ENCODE results near the gene SPX.

SPX gene

GRCh38 chr12:21518451-21518850 lies 7.6 kb upstream of the SPX start:
- no peak overlapping the region for H3K4me3 ChIP-seq (ENCODE audit: low read length)
- TF ChIP-seq ZNF274 (IDR thresholded peaks at IDR 0.05; ENCODE audit: low read depth, low read length): no peak

- H3K4me3 ChIP-seq (ENCODE audit: low read length): no peak overlapping the region
- TF ChIP-seq ZNF274 (IDR thresholded peaks at IDR 0.05; ENCODE audit: low read depth, low read length): no peak
Observed at GRCh38 chr12:21521541-21521940, 4.6 kb upstream of the SPX start.

GRCh38 chr12:21523148-21523547 lies 2.9 kb upstream of the SPX start:
- no peak overlapping the region for H3K4me3 ChIP-seq (ENCODE audit: low read length)
- TF ChIP-seq ZNF274 (IDR thresholded peaks at IDR 0.05; ENCODE audit: low read depth, low read length): no peak

DNA sequence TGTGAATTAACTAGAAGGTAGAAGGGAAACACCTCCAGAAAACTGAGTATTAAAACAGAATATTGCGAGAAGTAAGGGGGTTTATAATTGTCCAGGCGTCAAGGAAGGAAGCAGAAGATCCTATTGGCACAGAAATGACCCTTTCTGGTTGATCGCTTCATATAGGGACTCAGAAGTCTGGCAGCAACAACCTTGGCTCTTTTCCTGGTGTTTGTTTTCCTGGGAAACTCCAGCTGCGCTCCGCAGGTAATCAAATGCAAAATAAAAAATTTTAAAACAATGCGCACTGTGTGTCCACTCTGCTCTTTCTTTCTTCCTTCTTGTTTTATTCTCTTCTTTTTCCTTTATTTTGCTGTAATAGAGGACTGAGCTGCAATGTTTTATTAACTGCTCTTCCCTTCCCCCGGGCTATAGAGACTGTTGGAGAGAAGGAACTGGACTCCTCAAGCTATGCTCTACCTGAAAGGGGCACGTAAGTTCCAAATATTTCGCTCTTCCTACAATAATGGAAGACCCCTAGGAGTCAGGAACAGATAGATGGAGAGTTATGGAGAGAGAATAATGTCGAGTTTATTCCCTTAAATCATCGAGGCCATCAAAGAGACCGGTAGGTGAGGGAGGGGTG lies 737 bp downstream of the SPX start:
- H3K4me3 ChIP-seq (ENCODE audit: low read length): peak overlapping the region; percentile 75; the same call in 1 of the 2 replicates
- no peak for TF ChIP-seq ZNF274 (IDR thresholded peaks at IDR 0.05; ENCODE audit: low read depth, low read length)

DNA sequence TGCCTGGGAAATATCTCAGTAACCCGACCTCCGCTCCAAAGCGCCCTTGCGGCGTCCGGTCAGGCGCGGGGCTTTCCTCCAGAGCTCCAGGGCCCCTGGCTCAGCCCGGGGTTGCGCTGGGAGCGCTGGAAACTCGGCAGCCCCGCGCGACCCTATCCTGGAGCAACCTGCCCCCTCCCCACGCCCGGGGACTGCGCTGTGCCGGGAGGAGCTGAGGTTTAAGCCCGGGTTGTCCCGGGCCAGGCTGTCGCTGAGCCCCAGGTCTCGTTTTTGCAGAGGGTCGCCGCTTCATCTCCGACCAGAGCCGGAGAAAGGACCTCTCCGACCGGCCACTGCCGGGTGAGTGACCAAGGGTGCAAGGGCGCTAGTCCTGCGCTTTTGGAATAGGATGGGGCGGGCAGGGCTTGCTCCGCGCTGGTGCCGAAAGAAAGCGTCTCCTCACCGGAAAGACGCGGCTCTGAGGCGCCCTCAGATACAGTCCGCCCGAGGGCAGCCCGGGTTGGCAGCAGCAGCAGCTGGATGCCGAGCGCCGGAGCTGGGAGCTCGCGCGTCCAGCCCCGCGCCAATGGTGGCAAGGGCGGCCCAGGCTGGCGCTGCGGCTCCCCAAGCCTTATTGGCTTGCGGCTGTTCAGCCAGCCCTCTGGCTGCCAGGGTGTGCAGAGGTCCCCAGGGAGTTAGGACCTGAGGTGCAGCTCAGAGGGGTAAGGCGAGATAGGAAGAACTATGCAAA lies 1.5 kb downstream of the SPX start:
- peak overlapping the region; percentile 75 for H3K4me3 ChIP-seq (ENCODE audit: low read length)
- no peak for TF ChIP-seq ZNF274 (IDR thresholded peaks at IDR 0.05; ENCODE audit: low read depth, low read length)

DNA sequence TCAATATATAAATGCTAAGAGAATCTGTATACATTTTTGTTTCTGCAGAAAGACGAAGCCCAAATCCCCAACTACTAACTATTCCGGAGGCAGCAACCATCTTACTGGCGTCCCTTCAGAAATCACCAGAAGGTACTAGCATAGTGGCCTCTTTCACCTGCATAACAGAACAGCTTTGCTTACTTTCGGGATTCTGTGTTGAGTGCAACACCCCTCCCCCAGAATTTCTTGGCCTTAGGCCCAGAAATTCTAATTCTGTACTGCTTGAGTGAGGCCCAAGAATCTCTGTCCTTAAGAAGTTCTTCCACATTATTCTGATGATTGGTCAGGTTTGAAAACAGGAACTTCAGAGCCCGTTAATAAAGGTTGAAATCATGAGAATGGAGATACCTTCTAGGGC lies 2.9 kb downstream of the SPX start:
- no peak overlapping the region for H3K4me3 ChIP-seq (ENCODE audit: low read length)

GRCh38 chr12:21529456-21529855 lies 3.4 kb downstream of the SPX start:
- no peak for TF ChIP-seq ZNF274 (IDR thresholded peaks at IDR 0.05; ENCODE audit: low read depth, low read length)
- no peak overlapping the region for H3K4me3 ChIP-seq (ENCODE audit: low read length)

More for the DNA sequence above, 2.9 kb downstream of the SPX start:
- TF ChIP-seq ZNF274 (IDR thresholded peaks at IDR 0.05; ENCODE audit: low read depth, low read length): no peak

GRCh38 chr12:21538061-21538653 lies 12.1 kb downstream of the SPX start:
- H3K4me3 ChIP-seq (ENCODE audit: low read length): no peak overlapping the region
- no peak for TF ChIP-seq ZNF274 (IDR thresholded peaks at IDR 0.05; ENCODE audit: low read depth, low read length)

DNA sequence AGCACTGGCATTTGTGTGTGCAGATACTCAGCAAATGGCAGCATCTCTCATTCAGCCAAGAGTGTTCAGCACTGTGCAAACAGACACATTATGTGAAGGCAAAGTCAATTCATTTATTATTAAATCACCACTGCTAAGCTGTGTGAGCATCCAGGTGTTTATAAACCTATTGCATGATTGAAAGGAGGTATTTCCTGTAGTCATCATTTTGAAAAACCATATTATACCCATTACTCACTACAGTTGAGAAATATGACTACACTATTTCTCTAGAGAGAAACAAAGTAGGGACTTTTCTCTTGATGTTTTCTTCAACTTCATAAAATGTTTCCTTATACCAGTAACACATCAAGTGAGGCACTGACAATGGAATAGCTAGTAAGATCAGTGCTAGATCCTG lies 13.7 kb downstream of the SPX start:
- H3K4me3 ChIP-seq (ENCODE audit: low read length): no peak overlapping the region
- TF ChIP-seq ZNF274 (IDR thresholded peaks at IDR 0.05; ENCODE audit: low read depth, low read length): no peak

- no peak overlapping the region for H3K4me3 ChIP-seq (ENCODE audit: low read length)
- no peak for TF ChIP-seq ZNF274 (IDR thresholded peaks at IDR 0.05; ENCODE audit: low read depth, low read length)
Observed at GRCh38 chr12:21541773-21542172, 15.7 kb downstream of the SPX start.

- TF ChIP-seq ZNF274 (IDR thresholded peaks at IDR 0.05; ENCODE audit: low read depth, low read length): no peak
- H3K4me3 ChIP-seq (ENCODE audit: low read length): no peak overlapping the region
Observed at GRCh38 chr12:21542403-21542802, 16.3 kb downstream of the SPX start.

GRCh38 chr12:21543151-21543550 lies 17.1 kb downstream of the SPX start:
- TF ChIP-seq ZNF274 (IDR thresholded peaks at IDR 0.05; ENCODE audit: low read depth, low read length): no peak
- H3K4me3 ChIP-seq (ENCODE audit: low read length): no peak overlapping the region

DNA sequence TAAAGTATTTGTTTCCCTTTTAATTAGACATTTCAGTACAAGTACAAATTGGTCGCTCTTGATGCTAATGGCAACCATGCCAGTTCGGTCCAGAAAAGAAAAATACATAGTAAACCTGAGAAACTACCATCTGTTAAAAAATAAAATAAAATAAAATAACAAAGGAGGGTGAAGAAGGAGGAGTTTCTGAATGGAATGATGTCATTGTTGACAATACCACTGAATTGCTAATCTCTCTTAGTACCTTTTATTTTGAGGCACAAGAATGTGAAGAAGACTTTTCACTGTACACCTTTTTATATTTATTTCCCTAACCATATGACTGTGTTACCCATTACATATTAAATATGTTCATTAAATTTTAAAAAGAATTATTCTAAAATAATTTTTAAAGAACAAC lies 19.5 kb downstream of the SPX start:
- no peak for TF ChIP-seq ZNF274 (IDR thresholded peaks at IDR 0.05; ENCODE audit: low read depth, low read length)
- no peak overlapping the region for H3K4me3 ChIP-seq (ENCODE audit: low read length)

GRCh38 chr12:21546716-21547115 lies 20.6 kb downstream of the SPX start:
- H3K4me3 ChIP-seq (ENCODE audit: low read length): no peak overlapping the region
- no peak for TF ChIP-seq ZNF274 (IDR thresholded peaks at IDR 0.05; ENCODE audit: low read depth, low read length)

DNA sequence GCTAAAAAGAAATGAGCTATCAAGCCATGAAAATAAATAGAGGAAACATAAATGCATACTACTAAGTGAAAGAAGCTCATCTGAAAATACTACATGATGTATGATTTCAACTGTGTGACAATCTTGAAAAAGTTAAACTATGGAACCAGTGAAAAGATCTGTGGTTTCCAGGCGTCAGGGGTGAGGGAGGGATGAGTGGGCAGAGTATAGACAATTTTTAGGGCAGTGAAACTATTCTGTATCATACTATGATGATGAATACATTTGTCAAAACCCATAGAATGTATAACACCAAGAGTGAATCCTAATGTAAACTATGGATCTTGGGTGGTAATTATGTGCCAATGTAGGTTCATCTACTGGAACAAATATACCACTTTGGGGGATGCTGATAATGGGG lies 21.3 kb downstream of the SPX start:
- no peak overlapping the region for H3K4me3 ChIP-seq (ENCODE audit: low read length)
- no peak for TF ChIP-seq ZNF274 (IDR thresholded peaks at IDR 0.05; ENCODE audit: low read depth, low read length)
